Stimulated activated CD8-positive, alpha-beta memory T cell treated with anti-CD3 and anti-CD28 coated beads, Interleukin-4, amount 100 ng/mL, for 24 hours (primary cell): Measurements from ENCODE around the gene SPDYE11.
A peak's percentile ranks its signal among the peaks of the same experiment; 100 is the strongest.
"Not testable (repeated sequence)": the region's sequence is repeated elsewhere in the genome, so short reads cannot be mapped to it uniquely, and the experiment has no call there.

Source experiments
- DNase-seq: peaks from one replicate; pipeline ENCODE4 v3.0.0-alpha.2; 2020; ENCODE audit warnings: low read depth

SPDYE11 gene

GRCh38 chr7:73057811-73058210 lies at the start of gene SPDYE11:
SPDYE11 (minus strand) TSS chr7:73057911; CDS start chr7:73056111, 1,800 bp downstream.
- not testable (repeated sequence) for DNase-seq

- DNase-seq: not testable (repeated sequence)
Measured at GRCh38 chr7:73085938-73086337, 28.2 kb upstream of the SPDYE11 start, which contains the start of gene SPDYE9. SPDYE9 (minus strand) TSS chr7:73086038; CDS start chr7:73084238, 1,800 bp downstream.

DNA sequence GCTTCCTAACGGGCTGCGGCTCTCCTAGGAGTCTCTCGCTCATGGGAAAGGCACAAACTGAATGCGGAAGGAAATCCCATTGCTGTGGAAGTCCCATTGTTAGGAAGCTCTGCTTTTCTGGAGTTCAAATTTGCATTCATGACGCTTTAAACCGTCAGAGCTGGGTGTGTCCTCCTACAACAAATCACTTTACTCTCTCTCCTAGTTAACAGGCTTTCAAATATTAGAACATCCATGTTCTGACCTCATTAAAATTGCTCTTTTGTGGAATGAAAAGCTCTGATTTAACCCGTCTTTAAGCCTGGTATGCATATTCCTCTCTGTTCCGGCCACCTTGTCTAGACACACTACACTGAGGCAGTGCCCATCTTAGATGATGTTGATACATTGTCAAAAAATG lies 28.0 kb downstream of the SPDYE11 start, which contains the start of gene SPDYE8:
TSS of gene SPDYE8 (minus strand) at position 101 of the 400 bp plus-strand sequence. CDS start 1,800 bp downstream, outside the sequence.
- DNase-seq: not testable (repeated sequence)

- DNase-seq: not testable (repeated sequence)
Measured at GRCh38 chr7:73006491-73006890, 51.2 kb downstream of the SPDYE11 start.

- DNase-seq: peak; percentile 84
Measured at GRCh38 chr7:73005693-73006447, 51.8 kb downstream of the SPDYE11 start.

- peak; percentile 57 for DNase-seq
Measured at GRCh38 chr7:73005356-73005692, 52.4 kb downstream of the SPDYE11 start.

GRCh38 chr7:72997887-72998468 lies 59.7 kb downstream of the SPDYE11 start:
- not testable (repeated sequence) for DNase-seq
